Kidney (tissue), 14 donors: Measurements from ENCODE around the gene C1orf56. TPM values are rescaled to one million over a fixed set of nuclear protein-coding genes. Genes with fewer than 3 reads are reported as not detected.

Experiments used
- DNase-seq, 5 donors: peaks; one replicate each; pipeline ENCODE4 v3.0.0-alpha.2; 2013 to 2020
- FAIRE-seq: peaks from 2 replicates; lab custom pipeline; 2012; peaks lifted over from hg19 to GRCh38; lab: Jason Lieb, UNC
- H3K27ac ChIP-seq, 2 donors: one replicate each; pipeline ENCODE4 v1.7.0; 2013; ENCODE audit warnings: low read depth in 2 of 2, low read length in 2 of 2, inconsistent platforms in 1 of 2
- H3K27me3 ChIP-seq: one replicate; pipeline ENCODE4 v1.7.1; 2013; ENCODE audit warnings: low read length, inconsistent platforms; ENCODE audit not compliant: control insufficient read depth, insufficient read depth
- H3K36me3 ChIP-seq, 3 donors: one replicate each; pipeline versions ENCODE4 v1.7.0 to v1.7.1; 2013; ENCODE audit warnings: low read length in 3 of 3, control low read depth in 1 of 3, inconsistent platforms in 1 of 3; ENCODE audit not compliant: insufficient read depth in 3 of 3, control insufficient read depth in 2 of 3
- H3K4me1 ChIP-seq, 3 donors: one replicate each; pipeline versions ENCODE4 v1.7.0 to v1.7.1; 2013; ENCODE audit warnings: low read length in 3 of 3, inconsistent platforms in 1 of 3, low read depth in 1 of 3; ENCODE audit not compliant: control insufficient read depth in 2 of 3, insufficient read depth in 2 of 3
- H3K4me3 ChIP-seq, 3 donors: one replicate each; pipeline versions ENCODE4 v1.7.0 to v1.8.1; 2013; ENCODE audit warnings: low read length in 3 of 3, control low read depth in 1 of 3, inconsistent platforms in 1 of 3
- H3K9ac ChIP-seq, 3 donors: one replicate each; pipeline versions ENCODE4 v1.7.0 to v1.7.1; 2013; ENCODE audit warnings: low read length in 3 of 3, control low read depth in 1 of 3, inconsistent platforms in 1 of 3
- H3K9me3 ChIP-seq, 3 donors: one replicate each; pipeline versions ENCODE4 v1.7.0 to v1.7.1; 2013; ENCODE audit warnings: low read length in 3 of 3, control low read depth in 1 of 3, inconsistent platforms in 1 of 3; ENCODE audit not compliant: control insufficient read depth in 2 of 3, insufficient read depth in 1 of 3
- CTCF ChIP-seq: IDR thresholded peaks from 3 replicates; pipeline ENCODE4 v1.5.1; 2012; ENCODE audit warnings: mild to moderate bottlenecking, moderate library complexity, borderline replicate concordance; ENCODE audit not compliant: insufficient read depth; ENCODE audit errors: extremely low read depth
- intact Hi-C: fragments of 100-400 bp; cut with DNase I; formaldehyde crosslinking; loops from one replicate; pipeline ENCODE4 v1.11.1; 2022
- polyA plus RNA-seq: library from polyadenylated mRNA; stranded (reverse); fragments of 350-450 nt; fragmentation: Illumina TruSeq; extraction: RNeasy Lipid Tissue Mini Kit (QIAGEN cat#74804); gene quantifications from one replicate; pipeline ENCODE4 v1.2.3, GENCODE V29; 2014; ENCODE audit warnings: low read depth, low replicate concordance; ENCODE audit not compliant: insufficient read depth
- total RNA-seq: library from RNA; stranded (reverse); fragmentation: NEBNext Ultra II Directional; extraction: Animal tissue kit (Norgen Biotek cat#: 25700); gene quantifications from one replicate; pipeline ENCODE4 v1.2.1, GENCODE V29; 2021
- donor health status: control.
- donor health status: control.
- donor health status: control.
- donor health status: control.
- donor health status: control.
- donor health status: DM: yes; HTN: yes; CAD: no.
- donor health status: Normal renal cell carcinoma (clear cell type).

The C1orf56 gene
- total and polyA plus RNA-seq, 2 donors from 2014 or later, result 6.2 to 12.8 TPM

- FAIRE-seq (no peak), DNase-seq (no peak)
- peaks cover 0 to 3% (median under 1%) of the 10 kb centered on the region in 3 donors for H3K36me3 ChIP-seq
- H3K4me1 ChIP-seq, result peaks cover 3 to 12% (median 4%) of the 10 kb centered on the region in 3 donors
- H3K27ac ChIP-seq, result no peak overlapping the region
- TF ChIP-seq CTCF, result no peak
- H3K9ac ChIP-seq, result no peak overlapping the region
- intact Hi-C loops, result no loop called here
- no peaks in the 10 kb centered on the region for H3K27me3 ChIP-seq
- peak overlapping the region in 1 of 3 donors; percentile 86 for H3K4me3 ChIP-seq
- no peaks in the 10 kb centered on the region for H3K9me3 ChIP-seq
These were observed 14.2 kb downstream of the C1orf56 start for GRCh38 chr1:151061704-151062103.

- H3K27ac ChIP-seq, result no peak overlapping the region
- TF ChIP-seq CTCF, result no peak
- peaks cover 0 to 7% (median 3%) of the 10 kb centered on the region in 3 donors for H3K4me1 ChIP-seq
- DNase-seq, result no peak
- no peak for FAIRE-seq
- no peaks in the 10 kb centered on the region for H3K9me3 ChIP-seq
- no peak overlapping the region for H3K9ac ChIP-seq
- intact Hi-C loops, result no loop called here
- H3K27me3 ChIP-seq, result no peaks in the 10 kb centered on the region
- no peak overlapping the region for H3K4me3 ChIP-seq
- H3K36me3 ChIP-seq, result no peaks in the 10 kb centered on the region
These were observed 15.3 kb downstream of the C1orf56 start for GRCh38 chr1:151062741-151063371.

- H3K9ac ChIP-seq, result no peak overlapping the region
- TF ChIP-seq CTCF, result no peak
- DNase-seq (no peak), FAIRE-seq (no peak)
- no peak overlapping the region for H3K4me3 ChIP-seq
- H3K9me3 ChIP-seq, result no peaks in the 10 kb centered on the region
- no peak overlapping the region for H3K27ac ChIP-seq
- no peaks in the 10 kb centered on the region for H3K4me1 ChIP-seq
- intact Hi-C loops, result no loop called here
- H3K36me3 ChIP-seq, result no peaks in the 10 kb centered on the region
- no peaks in the 10 kb centered on the region for H3K27me3 ChIP-seq
These were observed 17.6 kb downstream of the C1orf56 start for GRCh38 chr1:151065089-151065645.
